Measurements from ENCODE around the gene PP2D1. TPM values are rescaled to one million over a fixed set of nuclear protein-coding genes. Genes with fewer than 3 reads are reported as not detected.
"Not testable (repeated sequence)": the region's sequence is repeated elsewhere in the genome, so short reads cannot be mapped to it uniquely, and the experiment has no call there.

PP2D1 gene
- total RNA-seq, 2 experiments from 2014 or later = not detected

GRCh38 chr3:20039466-20039764 is 27.4 kb upstream of the PP2D1 start:
- H3K36me3 Mint-ChIP-seq (ENCODE audit: low read depth) = peaks cover 29% of the 10 kb centered on the region
- DNase-seq (no peak), ATAC-seq (no peak)
- H3K27ac Mint-ChIP-seq = peak overlapping the region; percentile 92
- H3K9me3 Mint-ChIP-seq (ENCODE audit: insufficient read depth) = no peaks in the 10 kb centered on the region
- POLR2A ChIA-PET = interaction anchor here (1.3 to 5.8 kb wide), 3 partner anchors 68 to 146 kb away, joined by 4 to 48 read pairs (median 17); partner anchors contain the start of gene SGO1
- H3K4me3 Mint-ChIP-seq = peak overlapping the region; percentile 85
- peaks cover 54% of the 10 kb centered on the region for H3K4me1 Mint-ChIP-seq (ENCODE audit: low read depth)
- no peaks in the 10 kb centered on the region for H3K27me3 Mint-ChIP-seq (ENCODE audit: low read depth)
- CTCF ChIA-PET = no interaction called here

- POLR2A ChIA-PET = interaction anchor here (0.6 to 1.3 kb wide), 4 partner anchors 16 to 147 kb away, joined by 3 to 4 read pairs (median 3); partner anchors contain the start of gene SGO1
Measured at GRCh38 chr3:20038699-20039465, 26.8 kb upstream of the PP2D1 start.

GRCh38 chr3:20037255-20037996 is 25.4 kb upstream of the PP2D1 start:
- no peaks in the 10 kb centered on the region for H3K27me3 Mint-ChIP-seq (ENCODE audit: low read depth)
- DNase-seq (no peak), ATAC-seq (no peak)
- peaks cover 13% of the 10 kb centered on the region for H3K36me3 Mint-ChIP-seq (ENCODE audit: low read depth)
- peaks cover 37% of the 10 kb centered on the region for H3K4me1 Mint-ChIP-seq (ENCODE audit: low read depth)
- peak overlapping the region; percentile 85 for H3K4me3 Mint-ChIP-seq
- CTCF ChIA-PET = no interaction called here
- H3K27ac Mint-ChIP-seq = peak overlapping the region; percentile 92
- H3K9me3 Mint-ChIP-seq (ENCODE audit: insufficient read depth) = no peaks in the 10 kb centered on the region
- POLR2A ChIA-PET = no interaction called here

More at GRCh38 chr3:20038699-20039465, 26.8 kb upstream of the PP2D1 start:
- Mint-ChIP-seq H3K27me3 (ENCODE audit: low read depth) (no peaks in the 10 kb centered on the region), H3K36me3 (ENCODE audit: low read depth) (peaks cover 27% of the 10 kb centered on the region), H3K27ac (peak overlapping the region; percentile 92), H3K9me3 (ENCODE audit: insufficient read depth) (no peaks in the 10 kb centered on the region), H3K4me3 (peak overlapping the region; percentile 85), H3K4me1 (ENCODE audit: low read depth) (peaks cover 51% of the 10 kb centered on the region)
- DNase-seq (no peak), ATAC-seq (no peak)
- CTCF ChIA-PET = interaction anchor here (0.6 kb wide), 1 partner anchor 236 kb away, joined by 3 read pairs; no protein-coding TSS in a partner anchor

- H3K4me1 Mint-ChIP-seq (ENCODE audit: low read depth) = peaks cover 28% of the 10 kb centered on the region
- ChIA-PET CTCF (no interaction called here), POLR2A (no interaction called here)
- H3K4me3 Mint-ChIP-seq = no peak overlapping the region
- no peaks in the 10 kb centered on the region for H3K36me3 Mint-ChIP-seq (ENCODE audit: low read depth)
- no peak overlapping the region for H3K27ac Mint-ChIP-seq
- H3K9me3 Mint-ChIP-seq (ENCODE audit: insufficient read depth) = no peaks in the 10 kb centered on the region
- no peaks in the 10 kb centered on the region for H3K27me3 Mint-ChIP-seq (ENCODE audit: low read depth)
- ATAC-seq = no peak
- DNase-seq = no peak
Measured at GRCh38 chr3:20035019-20035418, 23.0 kb upstream of the PP2D1 start.

GRCh38 chr3:20031939-20032338 is 19.9 kb upstream of the PP2D1 start:
- POLR2A ChIA-PET; H3K27ac Mint-ChIP-seq; H3K4me3 Mint-ChIP-seq; CTCF ChIA-PET; ATAC-seq; H3K27me3 Mint-ChIP-seq (ENCODE audit: low read depth); H3K9me3 Mint-ChIP-seq (ENCODE audit: insufficient read depth); DNase-seq; H3K36me3 Mint-ChIP-seq (ENCODE audit: low read depth): not testable (repeated sequence)
- peaks cover 14% of the 10 kb centered on the region for H3K4me1 Mint-ChIP-seq (ENCODE audit: low read depth)

GRCh38 chr3:20028905-20029331 is 16.9 kb upstream of the PP2D1 start:
- POLR2A ChIA-PET = interaction anchor here (0.6 kb wide), 1 partner anchor 106 kb away, joined by 4 read pairs; no protein-coding TSS in a partner anchor
- Mint-ChIP-seq H3K9me3 (ENCODE audit: insufficient read depth) (no peaks in the 10 kb centered on the region), H3K4me3 (no peak overlapping the region), H3K27ac (no peak overlapping the region), H3K36me3 (ENCODE audit: low read depth) (no peaks in the 10 kb centered on the region), H3K27me3 (ENCODE audit: low read depth) (no peaks in the 10 kb centered on the region), H3K4me1 (ENCODE audit: low read depth) (peaks cover 8% of the 10 kb centered on the region)
- ATAC-seq (no peak), DNase-seq (no peak)
- CTCF ChIA-PET = no interaction called here

- peaks cover 8% of the 10 kb centered on the region for H3K4me1 Mint-ChIP-seq (ENCODE audit: low read depth)
- CTCF ChIA-PET = no interaction called here
Measured at GRCh38 chr3:20027136-20027535, 15.1 kb upstream of the PP2D1 start.

GRCh38 chr3:20023623-20024405 is 11.8 kb upstream of the PP2D1 start:
- no peak for DNase-seq
- Mint-ChIP-seq H3K27ac (no peak overlapping the region), H3K36me3 (ENCODE audit: low read depth) (no peaks in the 10 kb centered on the region), H3K27me3 (ENCODE audit: low read depth) (no peaks in the 10 kb centered on the region), H3K4me3 (no peak overlapping the region), H3K4me1 (ENCODE audit: low read depth) (peaks cover 8% of the 10 kb centered on the region), H3K9me3 (ENCODE audit: insufficient read depth) (no peaks in the 10 kb centered on the region)
- ChIA-PET POLR2A (no interaction called here), CTCF (no interaction called here)
- ATAC-seq = no peak

More at GRCh38 chr3:20027136-20027535, 15.1 kb upstream of the PP2D1 start:
- Mint-ChIP-seq H3K27ac (no peak overlapping the region), H3K4me3 (no peak overlapping the region), H3K36me3 (ENCODE audit: low read depth) (no peaks in the 10 kb centered on the region), H3K27me3 (ENCODE audit: low read depth) (no peaks in the 10 kb centered on the region), H3K9me3 (ENCODE audit: insufficient read depth) (no peaks in the 10 kb centered on the region)
- ATAC-seq (no peak), DNase-seq (no peak)
- POLR2A ChIA-PET = no interaction called here

- ChIA-PET CTCF (no interaction called here), POLR2A (no interaction called here)
- Mint-ChIP-seq H3K4me1 (ENCODE audit: low read depth) (peaks cover 8% of the 10 kb centered on the region), H3K27me3 (ENCODE audit: low read depth) (no peaks in the 10 kb centered on the region), H3K4me3 (no peak overlapping the region), H3K36me3 (ENCODE audit: low read depth) (no peaks in the 10 kb centered on the region), H3K9me3 (ENCODE audit: insufficient read depth) (no peaks in the 10 kb centered on the region), H3K27ac (no peak overlapping the region)
- ATAC-seq (no peak), DNase-seq (no peak)
Measured at GRCh38 chr3:20022954-20023622, 11.0 kb upstream of the PP2D1 start.

GRCh38 chr3:20016076-20016475 is 4.0 kb upstream of the PP2D1 start:
- CTCF ChIA-PET; H3K4me1 Mint-ChIP-seq (ENCODE audit: low read depth): not testable (repeated sequence)

GRCh38 chr3:20015525-20015924 is 3.5 kb upstream of the PP2D1 start:
- Mint-ChIP-seq H3K27ac (no peak overlapping the region), H3K36me3 (ENCODE audit: low read depth) (no peaks in the 10 kb centered on the region), H3K4me1 (ENCODE audit: low read depth) (no peaks in the 10 kb centered on the region), H3K27me3 (ENCODE audit: low read depth) (no peaks in the 10 kb centered on the region), H3K4me3 (no peak overlapping the region), H3K9me3 (ENCODE audit: insufficient read depth) (no peaks in the 10 kb centered on the region)
- ChIA-PET POLR2A (interaction anchor here (1.1 kb wide), 1 partner anchor 14 kb away, joined by 3 read pairs; no protein-coding TSS in a partner anchor), CTCF (no interaction called here)
- DNase-seq = no peak
- no peak for ATAC-seq

More at GRCh38 chr3:20016076-20016475, 4.0 kb upstream of the PP2D1 start:
- not testable (repeated sequence) for H3K4me3 Mint-ChIP-seq; ATAC-seq; DNase-seq; H3K27ac Mint-ChIP-seq; H3K9me3 Mint-ChIP-seq (ENCODE audit: insufficient read depth); H3K36me3 Mint-ChIP-seq (ENCODE audit: low read depth); H3K27me3 Mint-ChIP-seq (ENCODE audit: low read depth)
- POLR2A ChIA-PET = interaction anchor here (1.1 kb wide), 1 partner anchor 14 kb away, joined by 3 read pairs; no protein-coding TSS in a partner anchor
